OCI-LY1 (cell line): Measurements from ENCODE around the gene MTG2.

Experiments used
- CTCF ChIP-seq: fragments of 200-600 bp; sonication (generic), shearing (Covaris generic); IDR thresholded peaks from 2 replicates; pipeline ENCODE4 v1.5.1; 2017; ENCODE audit warnings: mild to moderate bottlenecking, antibody characterized with exemption, low read length, moderate library complexity, mixed read lengths
- EZH2 ChIP-seq: fragments of 200-600 bp; sonication (generic), shearing (Covaris generic); IDR thresholded peaks from 2 replicates; pipeline ENCODE4 v1.8.0; 2017; ENCODE audit warnings: borderline replicate concordance, mixed run types, mild to moderate bottlenecking, antibody characterized with exemption, low read length, moderate library complexity, mixed read lengths

GRCh38 chr20:62141043-62141396 is 41.8 kb upstream of the MTG2 start:
- TF ChIP-seq CTCF (no peak), EZH2 (no peak)
